HG02798 (cell line): ENCODE results near the gene KDM4C.

Experiments used
- ATAC-seq: cut with Tn5 transposase; IDR thresholded peaks from one replicate; pipeline ENCODE4 v1.9.1; 2021; ENCODE audit warnings: mild to moderate bottlenecking; ENCODE audit not compliant: unreplicated experiment, poor library complexity

Gene KDM4C

DNA sequence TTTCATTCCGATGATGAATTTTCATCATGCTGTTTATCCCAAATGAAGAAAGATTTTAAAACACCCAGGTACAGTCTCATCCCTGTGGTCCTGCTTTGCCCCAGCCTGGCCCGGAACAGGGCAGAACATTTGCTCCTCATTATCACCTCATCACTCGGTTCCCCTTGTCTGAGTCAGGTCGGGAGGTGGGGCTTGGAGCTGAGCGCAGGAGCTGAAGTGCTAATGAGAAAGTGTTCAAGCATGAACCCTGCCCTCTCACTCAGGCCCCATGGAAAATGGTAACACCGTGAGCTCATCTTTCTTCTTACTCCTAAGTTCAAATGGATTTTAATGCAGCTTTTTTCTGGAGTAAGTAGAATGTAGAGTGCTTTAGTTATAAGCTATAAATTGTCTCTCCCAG is 466.2 kb downstream of the KDM4C start:
- no peak for ATAC-seq
